Neutrophil (primary cell): ENCODE measurements around the gene EPHA7.

Experiments used
- H3K27ac ChIP-seq: fragments of 200-600 bp; sonication (generic); 2 replicates; pipeline ENCODE4 v1.5.1; 2016; ENCODE audit warnings: mild to moderate bottlenecking, moderate library complexity
- H3K27me3 ChIP-seq: fragments of 200-600 bp; sonication (generic); 2 replicates; pipeline ENCODE4 v1.6.0; 2016; ENCODE audit warnings: mild to moderate bottlenecking
- H3K36me3 ChIP-seq: fragments of 200-600 bp; sonication (generic); 2 replicates; pipeline ENCODE4 v1.5.1; 2017
- H3K4me1 ChIP-seq, 2 experiments: fragments of 200-600 bp in 1 of 2; sonication (generic) in 1 of 2; 1 replicate in 1 of 2; 2 replicates in 1 of 2; pipeline versions ENCODE4 v1.5.1 to v1.6.1; 2013 to 2016; ENCODE audit warnings: low read depth in 1 of 2, low read length in 1 of 2, mild to moderate bottlenecking in 1 of 2, moderate library complexity in 1 of 2; ENCODE audit not compliant: control insufficient read depth in 1 of 2, insufficient read depth in 1 of 2
- H3K4me3 ChIP-seq, 2 experiments: fragments of 200-600 bp in 1 of 2; sonication (generic) in 1 of 2; 1 replicate in 1 of 2; 2 replicates in 1 of 2; pipeline ENCODE4 v1.5.1; 2013 to 2016; ENCODE audit warnings: low read depth in 1 of 2, low read length in 1 of 2, mild to moderate bottlenecking in 1 of 2, moderate library complexity in 1 of 2
- H3K9me3 ChIP-seq: fragments of 200-600 bp; sonication (generic); 2 replicates; pipeline ENCODE4 v1.5.1; 2016
- TF ChIP-seq, protein P1 (sequence below): fragments of 200-600 bp; sonication (generic); IDR thresholded peaks from 2 replicates; pipeline ENCODE4 v1.5.1; 2016; ENCODE audit warnings: antibody characterized with exemption

Gene EPHA7

DNA sequence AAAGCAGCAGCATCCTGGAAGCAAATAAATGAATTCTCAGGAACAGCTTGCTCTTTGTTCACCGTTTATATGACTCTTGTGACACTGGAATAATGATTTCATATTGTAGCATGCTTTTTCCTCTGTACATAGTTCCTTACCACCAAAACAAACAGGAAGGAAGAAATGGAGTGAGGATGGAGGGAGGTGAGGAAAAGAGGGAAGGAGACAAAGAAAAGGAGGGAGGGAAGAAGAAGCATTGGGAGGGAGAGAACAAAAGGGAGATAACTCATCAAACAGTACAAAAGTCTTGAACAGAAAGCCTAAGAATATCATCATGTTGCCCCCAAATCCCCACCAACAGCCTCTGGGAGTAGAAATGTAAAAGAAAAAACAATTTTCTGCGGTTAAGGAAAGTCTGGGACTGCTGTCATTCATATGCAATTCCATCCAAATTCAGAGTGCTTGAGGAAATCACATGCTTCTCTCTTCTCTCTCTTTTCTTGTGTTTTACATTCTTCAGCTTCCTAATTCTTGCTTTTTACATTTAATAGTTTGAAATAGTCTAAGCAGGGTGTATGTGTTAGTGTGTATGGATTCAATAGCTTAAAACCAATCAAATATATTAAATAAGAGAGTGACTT, 81.5 kb downstream of the EPHA7 start:
- no peak overlapping the region for H3K4me3 ChIP-seq
- H3K27ac ChIP-seq = no peak overlapping the region
- H3K9me3 ChIP-seq = no peaks in the 10 kb centered on the region
- TF ChIP-seq, protein P1, sequence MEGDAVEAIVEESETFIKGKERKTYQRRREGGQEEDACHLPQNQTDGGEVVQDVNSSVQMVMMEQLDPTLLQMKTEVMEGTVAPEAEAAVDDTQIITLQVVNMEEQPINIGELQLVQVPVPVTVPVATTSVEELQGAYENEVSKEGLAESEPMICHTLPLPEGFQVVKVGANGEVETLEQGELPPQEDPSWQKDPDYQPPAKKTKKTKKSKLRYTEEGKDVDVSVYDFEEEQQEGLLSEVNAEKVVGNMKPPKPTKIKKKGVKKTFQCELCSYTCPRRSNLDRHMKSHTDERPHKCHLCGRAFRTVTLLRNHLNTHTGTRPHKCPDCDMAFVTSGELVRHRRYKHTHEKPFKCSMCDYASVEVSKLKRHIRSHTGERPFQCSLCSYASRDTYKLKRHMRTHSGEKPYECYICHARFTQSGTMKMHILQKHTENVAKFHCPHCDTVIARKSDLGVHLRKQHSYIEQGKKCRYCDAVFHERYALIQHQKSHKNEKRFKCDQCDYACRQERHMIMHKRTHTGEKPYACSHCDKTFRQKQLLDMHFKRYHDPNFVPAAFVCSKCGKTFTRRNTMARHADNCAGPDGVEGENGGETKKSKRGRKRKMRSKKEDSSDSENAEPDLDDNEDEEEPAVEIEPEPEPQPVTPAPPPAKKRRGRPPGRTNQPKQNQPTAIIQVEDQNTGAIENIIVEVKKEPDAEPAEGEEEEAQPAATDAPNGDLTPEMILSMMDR = no peak
- no peaks in the 10 kb centered on the region for H3K4me1 ChIP-seq
- no peaks in the 10 kb centered on the region for H3K36me3 ChIP-seq
- no peaks in the 10 kb centered on the region for H3K27me3 ChIP-seq

DNA sequence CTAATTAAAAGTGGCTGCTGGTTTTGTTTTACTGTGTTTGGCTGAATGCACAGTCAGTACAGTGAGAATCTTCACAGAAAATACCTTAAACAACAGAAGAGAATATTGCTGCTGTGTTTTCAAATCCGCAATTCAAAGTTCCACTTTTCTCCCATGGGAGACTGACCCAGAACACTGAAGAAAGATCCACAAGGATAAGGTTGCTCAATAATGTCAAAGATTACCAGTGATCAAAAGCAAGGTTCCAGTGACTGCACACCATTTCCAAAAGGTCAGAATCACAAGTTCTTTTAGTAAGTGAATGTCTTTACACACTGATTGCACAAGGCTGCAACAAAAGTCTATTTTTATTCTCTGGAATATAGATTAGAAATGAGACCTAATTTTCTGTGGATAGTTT, 82.3 kb downstream of the EPHA7 start:
- Histone ChIP-seq H3K27me3 (no peaks in the 10 kb centered on the region), H3K4me1 (no peaks in the 10 kb centered on the region), H3K27ac (no peak overlapping the region), H3K36me3 (no peaks in the 10 kb centered on the region), H3K9me3 (no peaks in the 10 kb centered on the region), H3K4me3 (no peak overlapping the region)
- TF ChIP-seq, protein P1 = no peak

DNA sequence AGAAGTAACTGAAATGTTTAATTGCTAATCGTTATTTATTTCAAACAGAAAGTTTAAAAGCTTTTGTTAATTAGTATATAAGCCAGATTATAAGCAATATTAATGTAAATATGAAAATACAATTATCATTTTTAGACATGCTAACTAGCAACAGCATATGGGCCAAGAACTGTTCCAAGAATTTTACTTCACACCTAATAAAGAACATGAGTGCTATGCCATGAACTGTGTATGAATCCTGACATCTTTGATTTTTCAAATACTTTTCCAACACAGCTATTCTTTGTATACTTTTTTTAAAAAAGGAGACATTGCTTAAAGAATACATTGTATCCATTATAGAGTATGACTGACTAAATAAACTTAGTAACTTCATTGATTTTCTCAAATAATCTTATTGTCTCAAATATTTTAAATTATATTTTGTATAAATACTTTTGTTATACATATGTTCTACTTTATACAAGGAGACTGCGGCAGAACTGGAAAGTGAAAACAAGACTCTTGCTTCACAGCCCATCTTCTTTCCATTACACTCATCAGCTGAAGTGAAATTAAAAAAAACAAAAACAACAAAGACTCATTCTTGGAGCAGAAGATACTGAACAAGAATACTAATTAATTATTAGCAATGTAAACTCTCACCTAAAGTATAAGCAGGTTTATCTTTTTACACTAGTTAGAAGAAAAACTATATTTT, 89.9 kb downstream of the EPHA7 start:
- TF ChIP-seq, protein P1 = no peak
- no peak overlapping the region for H3K27ac ChIP-seq
- H3K36me3 ChIP-seq = no peaks in the 10 kb centered on the region

DNA sequence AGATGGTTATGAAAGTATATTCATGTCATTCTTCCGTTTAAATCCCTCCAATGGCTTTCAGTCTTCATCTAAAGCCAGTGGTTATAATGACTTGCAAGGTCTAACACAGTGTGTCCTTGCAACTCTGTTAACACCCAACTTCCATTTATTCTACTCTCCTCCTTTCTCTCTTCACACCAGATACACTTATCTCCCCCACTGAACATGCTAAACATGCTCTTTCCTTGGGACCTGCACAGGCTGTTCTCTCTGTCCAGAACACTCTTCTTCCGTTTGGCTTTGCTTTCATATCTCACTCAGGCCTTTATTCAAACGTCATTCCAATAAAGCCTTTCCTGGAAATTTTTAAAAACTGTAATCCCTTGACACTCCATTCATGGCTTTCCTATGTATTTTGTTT, 91.5 kb downstream of the EPHA7 start:
- H3K9me3 ChIP-seq = no peaks in the 10 kb centered on the region
- no peaks in the 10 kb centered on the region for H3K27me3 ChIP-seq
- TF ChIP-seq, protein P1 = no peak

More for the DNA sequence above, 89.9 kb downstream of the EPHA7 start:
- H3K9me3 ChIP-seq = no peaks in the 10 kb centered on the region
- H3K4me1 ChIP-seq = no peaks in the 10 kb centered on the region
- no peak overlapping the region for H3K4me3 ChIP-seq
- no peaks in the 10 kb centered on the region for H3K27me3 ChIP-seq

DNA sequence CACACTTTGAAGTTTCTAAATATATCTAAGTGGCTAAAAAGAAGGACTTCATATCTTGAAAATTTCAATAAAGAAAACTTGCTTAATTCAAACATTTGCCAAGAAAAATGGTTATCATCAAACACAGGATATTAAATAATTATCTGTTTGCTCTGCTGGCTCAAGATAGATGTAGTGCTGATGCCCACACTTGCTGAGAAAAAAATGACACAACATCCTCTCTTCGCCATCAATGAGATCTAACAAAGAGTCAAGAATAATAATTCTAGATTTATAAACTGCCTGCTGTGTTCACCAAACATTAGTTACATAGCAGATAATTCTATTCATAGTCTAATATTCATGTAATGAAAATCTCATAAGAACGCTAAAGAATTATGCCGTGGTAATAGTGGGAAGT, 93.6 kb downstream of the EPHA7 start:
- H3K27me3 ChIP-seq = no peaks in the 10 kb centered on the region
- TF ChIP-seq, protein P1 = no peak
- H3K4me1 ChIP-seq = no peaks in the 10 kb centered on the region
- no peak overlapping the region for H3K4me3 ChIP-seq
- H3K27ac ChIP-seq = no peak overlapping the region
- no peaks in the 10 kb centered on the region for H3K9me3 ChIP-seq
- no peaks in the 10 kb centered on the region for H3K36me3 ChIP-seq

More for the DNA sequence above, 91.5 kb downstream of the EPHA7 start:
- Histone ChIP-seq H3K4me3 (no peak overlapping the region), H3K27ac (no peak overlapping the region), H3K4me1 (no peaks in the 10 kb centered on the region), H3K36me3 (no peaks in the 10 kb centered on the region)
